Right lobe of liver (tissue), 6 donors: ENCODE measurements around the gene PCNX2. TPM values are rescaled to one million over a fixed set of nuclear protein-coding genes. Genes with fewer than 3 reads are reported as not detected.

Experiments used
- ATAC-seq, 4 donors: fragments of 200-7000 bp; cut with Tn5 transposase; one replicate each; pipeline ENCODE4 v1.9.1; 2020; ENCODE audit warnings: mild to moderate bottlenecking in 4 of 4, moderate library complexity in 4 of 4
- DNase-seq, 3 donors: peaks; one replicate each; pipeline ENCODE4 v3.0.0-alpha.2; 2020
- H3K27ac ChIP-seq, 3 donors: fragments of 200-600 bp; one replicate each; pipeline ENCODE4 v1.8.0; 2022
- H3K27me3 ChIP-seq, 2 donors: fragments of 200-600 bp; one replicate each; pipeline ENCODE4 v1.8.0; 2022
- H3K36me3 ChIP-seq, 4 donors: fragments of 200-600 bp; sonication (generic) in 1 of 4; one replicate each; pipeline versions ENCODE4 v1.5.1 to v1.8.0; 2017 to 2022; ENCODE audit warnings: control low read depth in 1 of 4
- H3K4me1 ChIP-seq, 4 donors: fragments of 200-600 bp; sonication (generic) in 1 of 4; one replicate each; pipeline versions ENCODE4 v1.5.1 to v1.8.0; 2017 to 2022; ENCODE audit warnings: control low read depth in 1 of 4
- H3K4me3 ChIP-seq, 3 donors: fragments of 200-600 bp; one replicate each; pipeline ENCODE4 v1.8.0; 2022
- H3K9me3 ChIP-seq, 4 donors: fragments of 200-600 bp; sonication (generic) in 1 of 4; one replicate each; pipeline versions ENCODE4 v1.5.1 to v1.8.0; 2017 to 2022; ENCODE audit warnings: control low read depth in 1 of 4
- POLR2A ChIP-seq: fragments of 450-650 bp; IDR thresholded peaks from one replicate; pipeline ENCODE4 v1.6.1; 2017; ENCODE audit warnings: antibody characterized with exemption, mild to moderate bottlenecking
- WGBS: methylation state at CpG from one replicate; pipeline ENCODE4 v1.1.6; 2018; ENCODE audit warnings: low coverage, low lambda C conversion rate; ENCODE audit not compliant: insufficient coverage; ENCODE audit errors: missing lambda C conversion rate; 5-methylcytosine and 5-hydroxymethylcytosine counted together
- intact Hi-C, 2 donors: fragments of 100-400 bp; cut with DNase I; formaldehyde crosslinking; loops; one replicate each; pipeline versions ENCODE4 v1.11.2 to v1.14.1; 2022
- total RNA-seq, 6 experiments: library from RNA; depleted of rRNA in 2 of 6; stranded (reverse); fragments of >200 nt in 2 of 6; fragmentation: NEBNext Ultra II Directional in 3 of 6; extraction: Animal tissue kit (Norgen Biotek cat#: 25700) in 3 of 6; gene quantifications; one replicate each; pipeline versions ENCODE4 v1.1.0 to v1.2.4, GENCODE V29; 2016 to 2023
- TF ChIP-seq, protein P1 (sequence below), 4 donors: fragments of 200-600 bp in 3 of 4; fragments of 450-650 bp in 1 of 4; IDR thresholded peaks; one replicate each; pipeline versions ENCODE4 v1.5.1 to v1.8.0; 2016 to 2022; ENCODE audit warnings: antibody characterized with exemption in 4 of 4, mild to moderate bottlenecking in 2 of 4
- donor health status: DM: no; HTN: yes; CAD: no.
- donor health status: DM: no; HTN: no; CAD: no.
- donor health status: DM: no; HTN: no; CAD: no.
- donor health status: DM: no; HTN: yes; CAD: no.
- donor health status: DM: no; HTN: yes; CAD: no.

The PCNX2 gene
- total RNA-seq, 6 experiments from 2014 or later: 0.35 to 3.4 (median 0.82) TPM

GRCh38 chr1:233230011-233230410 is 65.5 kb downstream of the PCNX2 start:
- Histone ChIP-seq H3K9me3 (no peaks in the 10 kb centered on the region), H3K27me3 (no peaks in the 10 kb centered on the region), H3K27ac (no peak overlapping the region), H3K4me3 (no peak overlapping the region), H3K36me3 (no peaks in the 10 kb centered on the region), H3K4me1 (no peaks in the 10 kb centered on the region)
- intact Hi-C loops: no loop called here
- DNase-seq (no peak), ATAC-seq (no peak)
- TF ChIP-seq, protein P1, sequence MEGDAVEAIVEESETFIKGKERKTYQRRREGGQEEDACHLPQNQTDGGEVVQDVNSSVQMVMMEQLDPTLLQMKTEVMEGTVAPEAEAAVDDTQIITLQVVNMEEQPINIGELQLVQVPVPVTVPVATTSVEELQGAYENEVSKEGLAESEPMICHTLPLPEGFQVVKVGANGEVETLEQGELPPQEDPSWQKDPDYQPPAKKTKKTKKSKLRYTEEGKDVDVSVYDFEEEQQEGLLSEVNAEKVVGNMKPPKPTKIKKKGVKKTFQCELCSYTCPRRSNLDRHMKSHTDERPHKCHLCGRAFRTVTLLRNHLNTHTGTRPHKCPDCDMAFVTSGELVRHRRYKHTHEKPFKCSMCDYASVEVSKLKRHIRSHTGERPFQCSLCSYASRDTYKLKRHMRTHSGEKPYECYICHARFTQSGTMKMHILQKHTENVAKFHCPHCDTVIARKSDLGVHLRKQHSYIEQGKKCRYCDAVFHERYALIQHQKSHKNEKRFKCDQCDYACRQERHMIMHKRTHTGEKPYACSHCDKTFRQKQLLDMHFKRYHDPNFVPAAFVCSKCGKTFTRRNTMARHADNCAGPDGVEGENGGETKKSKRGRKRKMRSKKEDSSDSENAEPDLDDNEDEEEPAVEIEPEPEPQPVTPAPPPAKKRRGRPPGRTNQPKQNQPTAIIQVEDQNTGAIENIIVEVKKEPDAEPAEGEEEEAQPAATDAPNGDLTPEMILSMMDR (IDR thresholded peaks at IDR 0.05): no peak
- TF ChIP-seq POLR2A: no peak
- WGBS: 68% methylated on average over 2 of the region's 2 CpGs

GRCh38 chr1:233229288-233229687 is 66.2 kb downstream of the PCNX2 start:
- Histone ChIP-seq H3K27me3 (no peaks in the 10 kb centered on the region), H3K4me3 (no peak overlapping the region), H3K4me1 (no peaks in the 10 kb centered on the region), H3K36me3 (no peaks in the 10 kb centered on the region), H3K27ac (no peak overlapping the region), H3K9me3 (no peaks in the 10 kb centered on the region)
- ATAC-seq (no peak), DNase-seq (no peak)
- TF ChIP-seq, protein P1 (IDR thresholded peaks at IDR 0.05): no peak
- TF ChIP-seq POLR2A: no peak
- intact Hi-C loops: no loop called here
- WGBS: 81% methylated on average over 3 of the region's 3 CpGs

DNA sequence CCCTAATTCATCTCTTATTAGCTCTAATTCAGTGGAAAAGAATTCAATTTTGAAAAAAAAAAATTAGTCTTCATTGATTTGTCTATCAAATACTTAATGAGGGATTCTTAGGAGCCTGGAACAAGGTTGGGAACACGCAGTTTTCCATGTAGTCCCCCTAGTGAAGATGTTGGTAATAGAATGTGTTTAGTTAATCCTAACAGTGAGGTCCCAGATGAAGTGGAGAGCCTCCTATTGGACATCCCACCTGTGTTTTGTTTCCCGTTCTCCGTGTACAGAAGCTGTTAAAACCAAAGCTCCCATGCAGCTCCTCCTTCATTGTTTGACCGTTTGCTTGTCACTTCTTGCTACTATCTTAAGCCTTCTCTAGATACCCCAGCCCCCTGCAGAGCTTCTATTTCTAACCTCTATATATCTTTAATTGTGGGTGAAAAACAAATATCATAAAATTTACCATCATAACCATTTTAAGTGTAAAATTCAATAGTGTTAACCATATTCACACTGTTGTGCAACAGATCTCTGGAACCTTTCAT is 67.5 kb downstream of the PCNX2 start:
- 42% methylated on average over 4 of the region's 4 CpGs for WGBS
- Histone ChIP-seq H3K36me3 (no peaks in the 10 kb centered on the region), H3K9me3 (no peaks in the 10 kb centered on the region), H3K27me3 (no peaks in the 10 kb centered on the region), H3K4me3 (no peak overlapping the region), H3K27ac (no peak overlapping the region), H3K4me1 (no peaks in the 10 kb centered on the region)
- intact Hi-C loops: no loop called here
- no peak for DNase-seq
- TF ChIP-seq, protein P1 (IDR thresholded peaks at IDR 0.05): no peak
- TF ChIP-seq POLR2A: no peak
- ATAC-seq: no peak

GRCh38 chr1:233224311-233224710 is 71.2 kb downstream of the PCNX2 start:
- H3K27me3 ChIP-seq: no peaks in the 10 kb centered on the region
- no peaks in the 10 kb centered on the region for H3K36me3 ChIP-seq
- no peak overlapping the region for H3K4me3 ChIP-seq
- ATAC-seq (peak in 1 of 4 donors; percentile 21), DNase-seq (no peak)
- intact Hi-C loops: no loop called here
- WGBS: 59% methylated on average over 3 of the region's 3 CpGs
- no peaks in the 10 kb centered on the region for H3K4me1 ChIP-seq
- no peak for TF ChIP-seq POLR2A
- TF ChIP-seq, protein P1 (IDR thresholded peaks at IDR 0.05): no peak
- no peak overlapping the region for H3K27ac ChIP-seq
- no peaks in the 10 kb centered on the region for H3K9me3 ChIP-seq

GRCh38 chr1:233217832-233218231 is 77.7 kb downstream of the PCNX2 start:
- Histone ChIP-seq H3K27me3 (no peaks in the 10 kb centered on the region), H3K4me3 (no peak overlapping the region), H3K36me3 (no peaks in the 10 kb centered on the region), H3K27ac (no peak overlapping the region), H3K4me1 (no peaks in the 10 kb centered on the region), H3K9me3 (no peaks in the 10 kb centered on the region)
- intact Hi-C loops: no loop called here
- WGBS: 78% methylated on average over 5 of the region's 5 CpGs
- TF ChIP-seq, protein P1 (IDR thresholded peaks at IDR 0.05): no peak
- TF ChIP-seq POLR2A: no peak
- ATAC-seq: no peak
- no peak for DNase-seq
